GM23338 (cell line): ENCODE measurements around the gene MT1A. TPM values are rescaled to one million over a fixed set of nuclear protein-coding genes. Genes with fewer than 3 reads are reported as not detected.

Experiments used
- ATAC-seq: fragments of 200-7000 bp; cut with Tn5 transposase; 3 replicates; pipeline ENCODE4 v1.9.1; 2020
- DNase-seq: peaks from one replicate; pipeline ENCODE4 v3.0.0-alpha.2; 2015; ENCODE audit warnings: low spot score
- H2AFZ ChIP-seq: fragments of 200-600 bp; sonication (generic); 2 replicates; pipeline ENCODE4 v1.8.0; 2016; ENCODE audit warnings: antibody characterized with exemption, mild to moderate bottlenecking, moderate library complexity
- H3F3A ChIP-seq: fragments of 200-600 bp; sonication (generic); replicated peaks from 2 replicates; pipeline ENCODE4 v1.8.0; 2017; ENCODE audit warnings: antibody characterized with exemption, mixed run types, low read depth
- H3K27ac ChIP-seq: fragments of 200-600 bp; sonication (generic); 2 replicates; pipeline ENCODE4 v1.6.1; 2016; ENCODE audit warnings: low read depth
- H3K27me3 ChIP-seq: fragments of 200-600 bp; sonication (generic); 2 replicates; pipeline ENCODE4 v1.8.0; 2016; ENCODE audit warnings: mild to moderate bottlenecking, mixed run types, moderate library complexity; ENCODE audit not compliant: insufficient read depth
- H3K36me3 ChIP-seq: fragments of 200-600 bp; sonication (generic); 2 replicates; pipeline ENCODE4 v1.8.0; 2016; ENCODE audit warnings: mild to moderate bottlenecking; ENCODE audit not compliant: insufficient read depth
- H3K4me1 ChIP-seq: fragments of 200-600 bp; sonication (generic); 2 replicates; pipeline ENCODE4 v1.8.0; 2016; ENCODE audit warnings: mild to moderate bottlenecking, moderate library complexity; ENCODE audit not compliant: insufficient read depth
- H3K4me2 ChIP-seq: fragments of 200-600 bp; sonication (generic); 2 replicates; pipeline ENCODE4 v1.7.1; 2017; ENCODE audit warnings: mixed run types
- H3K4me3 ChIP-seq: fragments of 200-600 bp; sonication (generic); 2 replicates; pipeline ENCODE4 v1.6.1; 2016; ENCODE audit warnings: mixed run types
- H3K79me2 ChIP-seq: fragments of 200-600 bp; sonication (generic); replicated peaks from 2 replicates; pipeline ENCODE4 v1.8.0; 2017; ENCODE audit warnings: mild to moderate bottlenecking; ENCODE audit not compliant: insufficient read depth
- H3K9me2 ChIP-seq: fragments of 200-600 bp; sonication (generic); 2 replicates; pipeline ENCODE4 v1.8.0; 2017; ENCODE audit not compliant: insufficient read depth
- H4K20me1 ChIP-seq: fragments of 200-600 bp; sonication (generic); replicated peaks from 2 replicates; pipeline ENCODE4 v1.8.0; 2017; ENCODE audit warnings: mild to moderate bottlenecking; ENCODE audit not compliant: insufficient read depth
- H3K27ac Mint-ChIP-seq: 2 replicates; pipeline ENCODE4 v1.8.0; 2020; ENCODE audit warnings: inconsistent platforms, mild to moderate bottlenecking, moderate library complexity, mixed read lengths
- H3K27me3 Mint-ChIP-seq: 3 replicates; pipeline ENCODE4 v1.8.0; 2022; ENCODE audit warnings: low read depth, mild to moderate bottlenecking, moderate library complexity, mixed read lengths, inconsistent platforms; ENCODE audit not compliant: insufficient read depth, poor library complexity
- H3K36me3 Mint-ChIP-seq: 3 replicates; pipeline ENCODE4 v1.8.0; 2021; ENCODE audit warnings: low read depth, mild to moderate bottlenecking, inconsistent platforms, moderate library complexity, mixed read lengths
- H3K4me1 Mint-ChIP-seq: 3 replicates; pipeline ENCODE4 v1.8.0; 2020; ENCODE audit warnings: mild to moderate bottlenecking, inconsistent platforms, mixed read lengths
- H3K4me3 Mint-ChIP-seq: 3 replicates; pipeline ENCODE4 v1.8.0; 2021; ENCODE audit warnings: moderate library complexity, mild to moderate bottlenecking, inconsistent platforms, mixed read lengths
- H3K9me3 Mint-ChIP-seq: 3 replicates; pipeline ENCODE4 v1.8.0; 2020; ENCODE audit warnings: moderate library complexity, mild to moderate bottlenecking, inconsistent platforms, mixed read lengths
- CTCF ChIP-seq, 2 experiments: fragments of 200-600 bp in 1 of 2; sonication (generic) in 1 of 2; conservative IDR thresholded peaks; 2 replicates each; pipeline versions ENCODE4 v1.5.1 to v1.6.1; 2016 to 2017; ENCODE audit warnings: antibody characterized with exemption in 2 of 2, low read depth in 2 of 2, mild to moderate bottlenecking in 2 of 2, moderate library complexity in 1 of 2
- EZH2 ChIP-seq: fragments of 200-600 bp; sonication (generic); IDR thresholded peaks from one replicate; pipeline ENCODE4 v1.8.0; 2017; ENCODE audit warnings: antibody characterized with exemption, mild to moderate bottlenecking, low read depth; ENCODE audit not compliant: unreplicated experiment
- JUNB ChIP-seq: IDR thresholded peaks from one replicate; pipeline ENCODE4 v1.6.1; 2016; ENCODE audit warnings: antibody characterized with exemption; ENCODE audit not compliant: unreplicated experiment
- NANOG ChIP-seq: IDR thresholded peaks from 2 replicates; pipeline ENCODE4 v1.6.1; 2016; ENCODE audit warnings: antibody characterized with exemption, borderline replicate concordance
- POLR2AphosphoS5 ChIP-seq: IDR thresholded peaks from 2 replicates; pipeline ENCODE4 v1.6.1; 2016; ENCODE audit warnings: antibody characterized with exemption, low read depth
- STAT1 ChIP-seq: IDR thresholded peaks from one replicate; pipeline ENCODE4 v1.6.1; 2016; ENCODE audit warnings: antibody characterized with exemption; ENCODE audit not compliant: unreplicated experiment
- ZNF114 ChIP-seq: fragments of 250-450 bp; sonication (Bioruptor Pico); IDR thresholded peaks from 2 replicates; pipeline ENCODE4 v1.5.0; 2020; ENCODE audit warnings: mild to moderate bottlenecking, moderate library complexity
- ZNF331 ChIP-seq: fragments of 250-450 bp; sonication (Bioruptor Pico); IDR thresholded peaks from 2 replicates; pipeline ENCODE4 v1.5.0; 2020; ENCODE audit warnings: low read depth, mild to moderate bottlenecking, moderate library complexity
- polyA plus RNA-seq: library from polyadenylated mRNA; unstranded; fragments of >200 nt; fragmentation: Nextera tagmentation; extraction: Ambion mirVana; gene quantifications from 2 replicates; pipeline ENCODE4 v1.2.1, GENCODE V29; 2016
- total RNA-seq: library from RNA; depleted of rRNA; stranded (reverse); fragments of >200 nt; shearing (Covaris generic); gene quantifications from 2 replicates; pipeline ENCODE4 v1.2.3, GENCODE V29; 2014
- TF ChIP-seq, protein P1 (sequence below): IDR thresholded peaks from 2 replicates; pipeline ENCODE4 v1.6.1; 2016; ENCODE audit warnings: antibody characterized with exemption
- TF ChIP-seq, protein P2 (sequence below): IDR thresholded peaks from one replicate; pipeline ENCODE4 v1.6.1; 2018; ENCODE audit warnings: antibody characterized with exemption; ENCODE audit not compliant: unreplicated experiment
- TF ChIP-seq, protein P3 (sequence below): fragments of 250-450 bp; sonication (Bioruptor Pico); IDR thresholded peaks from 2 replicates; pipeline ENCODE4 v1.5.0; 2020; ENCODE audit warnings: mild to moderate bottlenecking, moderate library complexity

MT1A gene
- total and polyA plus RNA-seq, 2 experiments from 2014 or later, result 2.5 TPM; not detected in 1

- Histone ChIP-seq H2AFZ (peak overlapping the region; percentile 69; the same call in 1 of the 2 replicates), H3K36me3 (no peaks in the 10 kb centered on the region), H3K4me3 (peak overlapping the region; percentile 26; the same call in 1 of the 2 replicates), H3K27ac (no peak overlapping the region), H3F3A (peaks cover 14% of the 10 kb centered on the region; the same call in 1 of the 2 replicates), H3K27me3 (peaks cover 64% of the 10 kb centered on the region), H3K79me2 (no peaks in the 10 kb centered on the region), H4K20me1 (no peaks in the 10 kb centered on the region), H3K9me2 (no peaks in the 10 kb centered on the region), H3K4me1 (peaks cover 22% of the 10 kb centered on the region), H3K4me2 (peak overlapping the region; percentile 74; the same call in 1 of the 2 replicates)
- Mint-ChIP-seq H3K9me3 (no peaks in the 10 kb centered on the region), H3K36me3 (peaks cover 9% of the 10 kb centered on the region; the same call in 2 of the 3 replicates), H3K27me3 (peaks cover 43% of the 10 kb centered on the region), H3K4me1 (peaks cover 34% of the 10 kb centered on the region), H3K27ac (no peak overlapping the region; the same call in 1 of the 2 replicates), H3K4me3 (no peak overlapping the region; the same call in 2 of the 3 replicates)
- ATAC-seq (peak; percentile 4), DNase-seq (peak; percentile 40)
- TF ChIP-seq EZH2, result no peak
- TF ChIP-seq, protein P1, sequence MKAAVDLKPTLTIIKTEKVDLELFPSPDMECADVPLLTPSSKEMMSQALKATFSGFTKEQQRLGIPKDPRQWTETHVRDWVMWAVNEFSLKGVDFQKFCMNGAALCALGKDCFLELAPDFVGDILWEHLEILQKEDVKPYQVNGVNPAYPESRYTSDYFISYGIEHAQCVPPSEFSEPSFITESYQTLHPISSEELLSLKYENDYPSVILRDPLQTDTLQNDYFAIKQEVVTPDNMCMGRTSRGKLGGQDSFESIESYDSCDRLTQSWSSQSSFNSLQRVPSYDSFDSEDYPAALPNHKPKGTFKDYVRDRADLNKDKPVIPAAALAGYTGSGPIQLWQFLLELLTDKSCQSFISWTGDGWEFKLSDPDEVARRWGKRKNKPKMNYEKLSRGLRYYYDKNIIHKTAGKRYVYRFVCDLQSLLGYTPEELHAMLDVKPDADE, result no peak
- no peak for TF ChIP-seq ZNF114 (CRISPR knock-in tag)
- no peak for TF ChIP-seq JUNB
- no peak for TF ChIP-seq NANOG
- TF ChIP-seq, protein P2, sequence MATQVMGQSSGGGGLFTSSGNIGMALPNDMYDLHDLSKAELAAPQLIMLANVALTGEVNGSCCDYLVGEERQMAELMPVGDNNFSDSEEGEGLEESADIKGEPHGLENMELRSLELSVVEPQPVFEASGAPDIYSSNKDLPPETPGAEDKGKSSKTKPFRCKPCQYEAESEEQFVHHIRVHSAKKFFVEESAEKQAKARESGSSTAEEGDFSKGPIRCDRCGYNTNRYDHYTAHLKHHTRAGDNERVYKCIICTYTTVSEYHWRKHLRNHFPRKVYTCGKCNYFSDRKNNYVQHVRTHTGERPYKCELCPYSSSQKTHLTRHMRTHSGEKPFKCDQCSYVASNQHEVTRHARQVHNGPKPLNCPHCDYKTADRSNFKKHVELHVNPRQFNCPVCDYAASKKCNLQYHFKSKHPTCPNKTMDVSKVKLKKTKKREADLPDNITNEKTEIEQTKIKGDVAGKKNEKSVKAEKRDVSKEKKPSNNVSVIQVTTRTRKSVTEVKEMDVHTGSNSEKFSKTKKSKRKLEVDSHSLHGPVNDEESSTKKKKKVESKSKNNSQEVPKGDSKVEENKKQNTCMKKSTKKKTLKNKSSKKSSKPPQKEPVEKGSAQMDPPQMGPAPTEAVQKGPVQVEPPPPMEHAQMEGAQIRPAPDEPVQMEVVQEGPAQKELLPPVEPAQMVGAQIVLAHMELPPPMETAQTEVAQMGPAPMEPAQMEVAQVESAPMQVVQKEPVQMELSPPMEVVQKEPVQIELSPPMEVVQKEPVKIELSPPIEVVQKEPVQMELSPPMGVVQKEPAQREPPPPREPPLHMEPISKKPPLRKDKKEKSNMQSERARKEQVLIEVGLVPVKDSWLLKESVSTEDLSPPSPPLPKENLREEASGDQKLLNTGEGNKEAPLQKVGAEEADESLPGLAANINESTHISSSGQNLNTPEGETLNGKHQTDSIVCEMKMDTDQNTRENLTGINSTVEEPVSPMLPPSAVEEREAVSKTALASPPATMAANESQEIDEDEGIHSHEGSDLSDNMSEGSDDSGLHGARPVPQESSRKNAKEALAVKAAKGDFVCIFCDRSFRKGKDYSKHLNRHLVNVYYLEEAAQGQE, result no peak
- TF ChIP-seq, protein P3, sequence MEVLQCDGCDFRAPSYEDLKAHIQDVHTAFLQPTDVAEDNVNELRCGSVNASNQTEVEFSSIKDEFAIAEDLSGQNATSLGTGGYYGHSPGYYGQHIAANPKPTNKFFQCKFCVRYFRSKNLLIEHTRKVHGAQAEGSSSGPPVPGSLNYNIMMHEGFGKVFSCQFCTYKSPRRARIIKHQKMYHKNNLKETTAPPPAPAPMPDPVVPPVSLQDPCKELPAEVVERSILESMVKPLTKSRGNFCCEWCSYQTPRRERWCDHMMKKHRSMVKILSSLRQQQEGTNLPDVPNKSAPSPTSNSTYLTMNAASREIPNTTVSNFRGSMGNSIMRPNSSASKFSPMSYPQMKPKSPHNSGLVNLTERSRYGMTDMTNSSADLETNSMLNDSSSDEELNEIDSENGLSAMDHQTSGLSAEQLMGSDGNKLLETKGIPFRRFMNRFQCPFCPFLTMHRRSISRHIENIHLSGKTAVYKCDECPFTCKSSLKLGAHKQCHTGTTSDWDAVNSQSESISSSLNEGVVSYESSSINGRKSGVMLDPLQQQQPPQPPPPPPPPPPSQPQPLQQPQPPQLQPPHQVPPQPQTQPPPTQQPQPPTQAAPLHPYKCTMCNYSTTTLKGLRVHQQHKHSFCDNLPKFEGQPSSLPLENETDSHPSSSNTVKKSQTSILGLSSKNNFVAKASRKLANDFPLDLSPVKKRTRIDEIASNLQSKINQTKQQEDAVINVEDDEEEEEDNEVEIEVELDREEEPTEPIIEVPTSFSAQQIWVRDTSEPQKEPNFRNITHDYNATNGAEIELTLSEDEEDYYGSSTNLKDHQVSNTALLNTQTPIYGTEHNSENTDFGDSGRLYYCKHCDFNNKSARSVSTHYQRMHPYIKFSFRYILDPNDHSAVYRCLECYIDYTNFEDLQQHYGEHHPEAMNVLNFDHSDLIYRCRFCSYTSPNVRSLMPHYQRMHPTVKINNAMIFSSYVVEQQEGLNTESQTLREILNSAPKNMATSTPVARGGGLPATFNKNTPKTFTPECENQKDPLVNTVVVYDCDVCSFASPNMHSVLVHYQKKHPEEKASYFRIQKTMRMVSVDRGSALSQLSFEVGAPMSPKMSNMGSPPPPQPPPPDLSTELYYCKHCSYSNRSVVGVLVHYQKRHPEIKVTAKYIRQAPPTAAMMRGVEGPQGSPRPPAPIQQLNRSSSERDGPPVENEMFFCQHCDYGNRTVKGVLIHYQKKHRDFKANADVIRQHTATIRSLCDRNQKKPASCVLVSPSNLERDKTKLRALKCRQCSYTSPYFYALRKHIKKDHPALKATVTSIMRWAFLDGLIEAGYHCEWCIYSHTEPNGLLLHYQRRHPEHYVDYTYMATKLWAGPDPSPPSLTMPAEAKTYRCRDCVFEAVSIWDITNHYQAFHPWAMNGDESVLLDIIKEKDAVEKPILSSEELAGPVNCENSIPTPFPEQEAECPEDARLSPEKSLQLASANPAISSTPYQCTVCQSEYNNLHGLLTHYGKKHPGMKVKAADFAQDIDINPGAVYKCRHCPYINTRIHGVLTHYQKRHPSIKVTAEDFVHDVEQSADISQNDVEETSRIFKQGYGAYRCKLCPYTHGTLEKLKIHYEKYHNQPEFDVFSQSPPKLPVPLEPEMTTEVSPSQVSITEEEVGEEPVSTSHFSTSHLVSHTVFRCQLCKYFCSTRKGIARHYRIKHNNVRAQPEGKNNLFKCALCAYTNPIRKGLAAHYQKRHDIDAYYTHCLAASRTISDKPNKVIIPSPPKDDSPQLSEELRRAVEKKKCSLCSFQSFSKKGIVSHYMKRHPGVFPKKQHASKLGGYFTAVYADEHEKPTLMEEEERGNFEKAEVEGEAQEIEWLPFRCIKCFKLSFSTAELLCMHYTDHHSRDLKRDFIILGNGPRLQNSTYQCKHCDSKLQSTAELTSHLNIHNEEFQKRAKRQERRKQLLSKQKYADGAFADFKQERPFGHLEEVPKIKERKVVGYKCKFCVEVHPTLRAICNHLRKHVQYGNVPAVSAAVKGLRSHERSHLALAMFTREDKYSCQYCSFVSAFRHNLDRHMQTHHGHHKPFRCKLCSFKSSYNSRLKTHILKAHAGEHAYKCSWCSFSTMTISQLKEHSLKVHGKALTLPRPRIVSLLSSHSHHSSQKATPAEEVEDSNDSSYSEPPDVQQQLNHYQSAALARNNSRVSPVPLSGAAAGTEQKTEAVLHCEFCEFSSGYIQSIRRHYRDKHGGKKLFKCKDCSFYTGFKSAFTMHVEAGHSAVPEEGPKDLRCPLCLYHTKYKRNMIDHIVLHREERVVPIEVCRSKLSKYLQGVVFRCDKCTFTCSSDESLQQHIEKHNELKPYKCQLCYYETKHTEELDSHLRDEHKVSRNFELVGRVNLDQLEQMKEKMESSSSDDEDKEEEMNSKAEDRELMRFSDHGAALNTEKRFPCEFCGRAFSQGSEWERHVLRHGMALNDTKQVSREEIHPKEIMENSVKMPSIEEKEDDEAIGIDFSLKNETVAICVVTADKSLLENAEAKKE (CRISPR knock-in tag), result no peak
- no peak for TF ChIP-seq POLR2AphosphoS5
- no peak for TF ChIP-seq STAT1
- TF ChIP-seq ZNF331 (CRISPR knock-in tag), result no peak
- TF ChIP-seq CTCF (conservative IDR thresholded peaks at IDR 0.05; ENCODE audit: low read depth in 2 of 2), result no peak
Measured at GRCh38 chr16:56607109-56607618, 31.3 kb upstream of the MT1A start.
